CD4-positive, alpha-beta memory T cell (primary cell): Measurements from ENCODE around the gene C12orf75. TPM values are rescaled to one million over a fixed set of nuclear protein-coding genes. Genes with fewer than 3 reads are reported as not detected.

Experiments used
- CTCF ChIA-PET: fragments of 350-600 bp; sonication (Branson Sonifier 250); formaldehyde crosslinking; loops from one replicate; lab custom pipeline; 2021; ENCODE audit warnings: inconsistent platforms; ENCODE audit not compliant: partially characterized antibody; lab: Charles Lee
- POLR2A ChIA-PET: fragments of 350-600 bp; sonication (Branson Sonifier 250); formaldehyde crosslinking; loops from one replicate; lab custom pipeline; 2021; ENCODE audit not compliant: partially characterized antibody; lab: Charles Lee
- DNase-seq, 5 donors: peaks; one replicate each; pipeline versions ENCODE4 v3.0.0 to v3.0.0-alpha.2; 2020 to 2022; ENCODE audit warnings: mixed read lengths in 1 of 5
- H3K27ac ChIP-seq: one replicate; pipeline ENCODE4 v1.7.0; 2013; ENCODE audit warnings: low read depth, low read length
- H3K27me3 ChIP-seq: 2 replicates; pipeline ENCODE4 v1.7.0; 2013; ENCODE audit warnings: mild to moderate bottlenecking, low read length, moderate library complexity; ENCODE audit not compliant: insufficient read depth
- H3K36me3 ChIP-seq: 2 replicates; pipeline ENCODE4 v1.7.0; 2013; ENCODE audit warnings: mild to moderate bottlenecking, low read length, moderate library complexity; ENCODE audit not compliant: insufficient read depth
- H3K4me1 ChIP-seq: 2 replicates; pipeline ENCODE4 v1.7.0; 2013; ENCODE audit warnings: mild to moderate bottlenecking, low read length, moderate library complexity; ENCODE audit not compliant: insufficient read depth
- H3K4me3 ChIP-seq, 2 donors: one replicate each; pipeline ENCODE4 v1.7.0; 2013; ENCODE audit warnings: low read length in 2 of 2, mild to moderate bottlenecking in 1 of 2
- H3K9me3 ChIP-seq, 2 donors: one replicate each; pipeline ENCODE4 v1.7.0; 2013; ENCODE audit warnings: low read length in 2 of 2, control low read depth in 1 of 2; ENCODE audit not compliant: control insufficient read depth in 1 of 2
- H3K27ac Mint-ChIP-seq, 7 donors: one replicate each; pipeline ENCODE4 v1.8.0; 2020 to 2021; ENCODE audit warnings: mixed read lengths in 7 of 7, mild to moderate bottlenecking in 6 of 7, inconsistent platforms in 3 of 7, moderate library complexity in 3 of 7
- H3K27me3 Mint-ChIP-seq, 2 donors: one replicate each; pipeline ENCODE4 v1.8.0; 2020 to 2021; ENCODE audit warnings: mixed read lengths in 2 of 2
- H3K36me3 Mint-ChIP-seq, 2 donors: one replicate each; pipeline ENCODE4 v1.8.0; 2020 to 2021; ENCODE audit warnings: mixed read lengths in 2 of 2, inconsistent platforms in 1 of 2, mild to moderate bottlenecking in 1 of 2
- H3K4me1 Mint-ChIP-seq, 4 donors: one replicate each; pipeline ENCODE4 v1.8.0; 2020 to 2021; ENCODE audit warnings: mixed read lengths in 4 of 4, mild to moderate bottlenecking in 1 of 4
- H3K4me3 Mint-ChIP-seq, 8 donors: one replicate each; pipeline ENCODE4 v1.8.0; 2020 to 2021; ENCODE audit warnings: mixed read lengths in 8 of 8, mild to moderate bottlenecking in 7 of 8, moderate library complexity in 6 of 8, inconsistent platforms in 3 of 8
- H3K9me3 Mint-ChIP-seq, 8 donors: one replicate each; pipeline ENCODE4 v1.8.0; 2020 to 2021; ENCODE audit warnings: mixed read lengths in 8 of 8, mild to moderate bottlenecking in 5 of 8, inconsistent platforms in 3 of 8, moderate library complexity in 1 of 8
- intact Hi-C: fragments of 100-400 bp; cut with micrococcal nuclease; formaldehyde crosslinking; loops from one replicate; pipeline ENCODE4 v1.15.1; 2023
- polyA plus RNA-seq, 2 donors: library from polyadenylated mRNA; unstranded; fragments of 300-500 nt; fragmentation: Illumina TruSeq; gene quantifications; one replicate each; pipeline ENCODE4 v1.2.3, GENCODE V29; 2021
- total RNA-seq, 2 experiments: library from RNA; stranded (reverse); gene quantifications; one replicate each; pipeline ENCODE4 v1.2.3, GENCODE V29; 2021

Gene C12orf75
- total and polyA plus RNA-seq, 4 experiments from 2014 or later: 12.1 to 117 (median 49.0) TPM

DNA sequence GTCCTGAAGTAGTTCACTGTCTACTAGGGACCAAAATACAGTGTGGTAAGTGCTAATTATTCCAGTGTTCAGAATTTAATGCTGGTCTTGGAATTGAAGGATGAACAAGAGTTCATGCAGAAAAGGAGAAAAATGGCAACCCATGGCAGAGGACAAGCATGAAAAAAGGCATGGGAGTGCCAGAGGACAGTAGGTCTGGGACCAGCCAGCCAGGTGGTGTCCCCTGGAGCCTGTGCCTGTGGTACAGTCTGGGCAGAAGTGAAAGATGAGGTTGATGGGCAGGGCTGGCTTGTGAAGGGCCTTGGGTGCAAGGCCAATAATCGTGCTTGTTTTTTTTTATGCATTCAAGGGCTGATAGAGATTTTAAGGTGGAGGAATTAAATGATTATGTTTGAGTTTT, 21.0 kb downstream of the C12orf75 start:
- Mint-ChIP-seq H3K9me3 (no peaks in the 10 kb centered on the region), H3K27ac (peak overlapping the region in 1 of 7 donors; percentile 68), H3K4me3 (no peak overlapping the region), H3K36me3 (peaks cover 13 to 37% of the 10 kb centered on the region in 2 donors), H3K27me3 (peaks cover 0 to 8% of the 10 kb centered on the region in 2 donors), H3K4me1 (peaks cover 3 to 46% (median 19%) of the 10 kb centered on the region in 4 donors)
- H3K4me1 ChIP-seq: no peaks in the 10 kb centered on the region
- no peak overlapping the region for H3K27ac ChIP-seq
- H3K27me3 ChIP-seq: no peaks in the 10 kb centered on the region
- ChIA-PET CTCF (no interaction called here), POLR2A (no interaction called here)
- H3K9me3 ChIP-seq: no peaks in the 10 kb centered on the region
- no peak for DNase-seq
- intact Hi-C loops: no loop called here
- no peaks in the 10 kb centered on the region for H3K36me3 ChIP-seq
- no peak overlapping the region for H3K4me3 ChIP-seq

DNA sequence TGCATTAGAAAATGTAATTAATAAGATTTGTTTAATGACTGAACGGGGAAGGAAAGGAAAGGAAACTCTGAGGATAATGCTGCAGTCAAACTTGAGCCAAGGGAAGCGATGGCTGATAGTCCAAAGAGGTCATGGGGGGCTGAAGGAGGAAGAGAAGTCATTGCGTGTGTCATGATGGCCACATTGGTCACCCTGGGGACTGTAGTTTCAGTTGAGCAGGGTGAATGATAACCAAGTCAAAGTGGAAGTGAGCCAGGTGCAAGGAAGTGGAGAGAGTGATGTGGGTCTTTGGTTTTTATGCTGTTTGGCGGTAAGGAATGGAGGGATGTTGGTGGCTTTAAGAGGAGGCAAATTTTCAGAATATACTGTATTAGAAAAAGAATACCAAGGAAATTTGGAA, 21.6 kb downstream of the C12orf75 start:
- peaks cover 11 to 37% of the 10 kb centered on the region in 2 donors for H3K36me3 Mint-ChIP-seq
- no peak overlapping the region for H3K4me3 Mint-ChIP-seq
- H3K9me3 Mint-ChIP-seq: no peaks in the 10 kb centered on the region
- H3K36me3 ChIP-seq: no peaks in the 10 kb centered on the region
- H3K27ac Mint-ChIP-seq: no peak overlapping the region
- intact Hi-C loops: no loop called here
- ChIA-PET POLR2A (no interaction called here), CTCF (no interaction called here)
- no peaks in the 10 kb centered on the region for H3K27me3 ChIP-seq
- no peaks in the 10 kb centered on the region for H3K9me3 ChIP-seq
- peaks cover 0 to 8% of the 10 kb centered on the region in 2 donors for H3K27me3 Mint-ChIP-seq
- no peak overlapping the region for H3K4me3 ChIP-seq
- peaks cover 3 to 52% (median 20%) of the 10 kb centered on the region in 4 donors for H3K4me1 Mint-ChIP-seq
- no peak overlapping the region for H3K27ac ChIP-seq
- peaks cover 4% of the 10 kb centered on the region for H3K4me1 ChIP-seq
- no peak for DNase-seq

DNA sequence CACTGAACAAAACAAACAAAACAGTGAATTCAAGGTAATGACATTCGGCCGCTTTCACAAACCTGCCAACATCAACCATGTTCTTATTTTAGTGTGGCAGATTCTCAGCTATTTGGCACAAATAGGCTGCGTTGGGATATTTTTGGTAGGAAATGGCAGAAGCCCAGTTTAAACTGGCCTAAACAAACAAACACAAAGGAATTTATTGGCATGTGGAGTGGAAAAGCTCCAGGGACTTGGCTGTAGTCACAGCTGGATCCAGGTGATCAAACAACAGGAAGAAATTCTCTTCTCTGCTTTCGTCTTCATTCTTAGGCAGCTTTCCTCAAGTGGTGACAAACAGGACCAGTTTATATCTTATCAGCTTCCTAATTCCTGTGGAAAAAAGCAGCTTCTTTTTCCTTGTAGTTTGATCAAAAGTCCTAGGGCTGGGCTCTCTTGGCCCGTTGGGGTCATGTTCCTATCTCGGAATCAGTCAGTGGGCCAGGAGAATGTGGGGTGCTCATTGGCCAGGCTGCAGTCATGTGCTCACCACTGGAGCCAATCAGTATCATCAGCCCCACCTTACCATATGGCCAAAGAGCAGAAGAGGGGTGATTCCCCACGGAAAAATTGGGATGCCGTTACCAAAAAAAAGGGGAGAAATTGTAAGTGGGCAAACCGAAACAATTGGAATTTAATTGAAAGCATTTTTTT, 22.6 kb downstream of the C12orf75 start:
- H3K27ac ChIP-seq: no peak overlapping the region
- peaks cover 8 to 37% of the 10 kb centered on the region in 2 donors for H3K36me3 Mint-ChIP-seq
- ChIA-PET CTCF (interaction anchor here (0.9 to 1.1 kb wide), 2 partner anchors 21 to 31 kb away, joined by 3 read pairs; no protein-coding TSS in a partner anchor), POLR2A (no interaction called here)
- intact Hi-C loops: no loop called here
- no peak overlapping the region for H3K4me3 ChIP-seq
- H3K36me3 ChIP-seq: no peaks in the 10 kb centered on the region
- peaks cover 0 to 8% of the 10 kb centered on the region in 2 donors for H3K27me3 Mint-ChIP-seq
- H3K4me3 Mint-ChIP-seq: no peak overlapping the region
- DNase-seq: no peak
- H3K27ac Mint-ChIP-seq: no peak overlapping the region
- no peaks in the 10 kb centered on the region for H3K27me3 ChIP-seq
- peaks cover 6 to 62% (median 25%) of the 10 kb centered on the region in 4 donors for H3K4me1 Mint-ChIP-seq
- peaks cover 10% of the 10 kb centered on the region for H3K4me1 ChIP-seq
- no peaks in the 10 kb centered on the region for H3K9me3 ChIP-seq
- no peaks in the 10 kb centered on the region for H3K9me3 Mint-ChIP-seq

DNA sequence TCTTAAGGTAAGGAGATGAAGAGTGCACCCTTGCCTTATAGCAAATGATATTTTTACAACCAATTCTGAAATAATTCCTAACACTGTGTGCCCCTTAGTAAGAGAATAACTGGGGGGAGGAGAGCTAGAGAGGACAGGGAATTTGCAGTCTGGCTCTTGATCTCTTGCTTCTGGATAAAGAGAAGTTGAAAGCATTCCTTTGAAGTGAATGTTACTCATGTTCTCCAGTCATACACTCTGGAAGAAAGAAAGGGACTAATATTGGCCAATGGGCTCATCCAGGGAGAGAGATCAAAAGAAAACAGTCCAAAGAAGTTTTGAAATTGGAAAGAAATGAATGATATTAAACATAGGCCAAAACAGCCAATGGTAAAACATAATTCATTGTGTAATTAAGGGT, 25.3 kb downstream of the C12orf75 start:
- H3K9me3 ChIP-seq: no peaks in the 10 kb centered on the region
- peaks cover 10% of the 10 kb centered on the region for H3K4me1 ChIP-seq
- H3K9me3 Mint-ChIP-seq: no peaks in the 10 kb centered on the region
- intact Hi-C loops: no loop called here
- ChIA-PET CTCF (no interaction called here), POLR2A (no interaction called here)
- H3K27me3 ChIP-seq: no peaks in the 10 kb centered on the region
- H3K36me3 ChIP-seq: no peaks in the 10 kb centered on the region
- no peak overlapping the region for H3K4me3 Mint-ChIP-seq
- DNase-seq: no peak
- no peak overlapping the region for H3K27ac ChIP-seq
- H3K27me3 Mint-ChIP-seq: peaks cover 0 to 8% of the 10 kb centered on the region in 2 donors
- H3K4me3 ChIP-seq: no peak overlapping the region
- peaks cover 6 to 53% (median 25%) of the 10 kb centered on the region in 4 donors for H3K4me1 Mint-ChIP-seq
- H3K27ac Mint-ChIP-seq: peak overlapping the region in 3 of 7 donors; percentile 9 to 47 (median 39)
- peaks cover 5 to 28% of the 10 kb centered on the region in 2 donors for H3K36me3 Mint-ChIP-seq

- intact Hi-C loops: no loop called here
- H3K27me3 Mint-ChIP-seq: no peaks in the 10 kb centered on the region
- peaks cover 8 to 26% of the 10 kb centered on the region in 2 donors for H3K36me3 Mint-ChIP-seq
- CTCF ChIA-PET: interaction anchor here (0.8 to 1.2 kb wide), 2 partner anchors 9 to 26 kb away, joined by 3 to 4 read pairs; no protein-coding TSS in a partner anchor
- H3K9me3 Mint-ChIP-seq: no peaks in the 10 kb centered on the region
- no peak overlapping the region for H3K4me3 ChIP-seq
- peaks cover 10% of the 10 kb centered on the region for H3K4me1 ChIP-seq
- H3K27ac Mint-ChIP-seq: peak overlapping the region in 4 of 7 donors; percentile 24 to 82 (median 60)
- H3K27me3 ChIP-seq: no peaks in the 10 kb centered on the region
- no peaks in the 10 kb centered on the region for H3K9me3 ChIP-seq
- no peak overlapping the region for H3K27ac ChIP-seq
- peak overlapping the region in 2 of 8 donors; percentile 3 to 22 for H3K4me3 Mint-ChIP-seq
- peaks cover 2 to 44% (median 16%) of the 10 kb centered on the region in 4 donors for H3K4me1 Mint-ChIP-seq
- DNase-seq: no peak
- POLR2A ChIA-PET: no interaction called here
- H3K36me3 ChIP-seq: no peaks in the 10 kb centered on the region
These were observed 26.7 kb downstream of the C12orf75 start for GRCh38 chr12:105357162-105357691.

- peaks cover 2 to 51% (median 19%) of the 10 kb centered on the region in 4 donors for H3K4me1 Mint-ChIP-seq
- CTCF ChIA-PET: interaction anchor here (0.8 to 1.2 kb wide), 2 partner anchors 26 to 27 kb away, joined by 3 to 4 read pairs; no protein-coding TSS in a partner anchor
- H3K4me1 ChIP-seq: peaks cover 10% of the 10 kb centered on the region
- no peaks in the 10 kb centered on the region for H3K36me3 ChIP-seq
- no peak for DNase-seq
- POLR2A ChIA-PET: no interaction called here
- peaks cover 13 to 26% of the 10 kb centered on the region in 2 donors for H3K36me3 Mint-ChIP-seq
- intact Hi-C loops: no loop called here
- H3K27ac Mint-ChIP-seq: peak overlapping the region in 1 of 7 donors; percentile 61
- no peaks in the 10 kb centered on the region for H3K9me3 ChIP-seq
- H3K4me3 ChIP-seq: no peak overlapping the region
- H3K27ac ChIP-seq: no peak overlapping the region
- no peaks in the 10 kb centered on the region for H3K9me3 Mint-ChIP-seq
- no peak overlapping the region for H3K4me3 Mint-ChIP-seq
- no peaks in the 10 kb centered on the region for H3K27me3 ChIP-seq
- no peaks in the 10 kb centered on the region for H3K27me3 Mint-ChIP-seq
These were observed 28.3 kb downstream of the C12orf75 start for GRCh38 chr12:105358789-105359188.

- intact Hi-C loops: no loop called here
- ChIA-PET POLR2A (no interaction called here), CTCF (no interaction called here)
- Mint-ChIP-seq H3K27ac (peak overlapping the region in 2 of 7 donors; percentile 6 to 11), H3K4me1 (peaks cover 2 to 45% (median 16%) of the 10 kb centered on the region in 4 donors), H3K4me3 (no peak overlapping the region), H3K27me3 (no peaks in the 10 kb centered on the region), H3K9me3 (no peaks in the 10 kb centered on the region), H3K36me3 (peaks cover 15 to 17% of the 10 kb centered on the region in 2 donors)
- H3K4me3 ChIP-seq: no peak overlapping the region
- no peaks in the 10 kb centered on the region for H3K36me3 ChIP-seq
- no peak overlapping the region for H3K27ac ChIP-seq
- no peak for DNase-seq
- no peaks in the 10 kb centered on the region for H3K27me3 ChIP-seq
- no peaks in the 10 kb centered on the region for H3K9me3 ChIP-seq
- peaks cover 10% of the 10 kb centered on the region for H3K4me1 ChIP-seq
These were observed 29.4 kb downstream of the C12orf75 start for GRCh38 chr12:105359856-105360255.
